Natural killer cell treated with Interleukin-12 subunit alpha and Interleukin-12 subunit beta and Interleukin-15 and Interleukin-18, amount 100 ng/mL, for 72 hours (primary cell): ENCODE results near the gene FHDC1. TPM values are rescaled to one million over a fixed set of nuclear protein-coding genes. Genes with fewer than 3 reads are reported as not detected.
A peak's percentile ranks its signal among the peaks of the same experiment; 100 is the strongest.

Experiments used
- ATAC-seq, 2 donors: fragments of 150-1000 bp; cut with Tn5 transposase in 1 of 2; sonication (Bioruptor Pico), chemical (Tn5 transposase) in 1 of 2; 2 replicates each; pipeline ENCODE4 v1.10.0; 2021
- DNase-seq: peaks from one replicate; pipeline ENCODE4 v3.0.0; 2022; ENCODE audit warnings: low spot score
- H3K27ac Mint-ChIP-seq, 2 donors: 1 replicate in 1 of 2; 2 replicates in 1 of 2; pipeline ENCODE4 v1.8.0; 2022; ENCODE audit warnings: mixed read lengths in 2 of 2, mild to moderate bottlenecking in 1 of 2, moderate library complexity in 1 of 2
- H3K27me3 Mint-ChIP-seq, 2 donors: 1 replicate in 1 of 2; 2 replicates in 1 of 2; pipeline ENCODE4 v1.8.0; 2022; ENCODE audit warnings: mixed read lengths in 2 of 2
- H3K36me3 Mint-ChIP-seq: one replicate; pipeline ENCODE4 v1.8.0; 2022; ENCODE audit warnings: mixed read lengths
- H3K4me1 Mint-ChIP-seq, 2 donors: 1 replicate in 1 of 2; 2 replicates in 1 of 2; pipeline ENCODE4 v1.8.0; 2022; ENCODE audit warnings: low read depth in 2 of 2, mixed read lengths in 2 of 2, mild to moderate bottlenecking in 1 of 2
- H3K4me3 Mint-ChIP-seq: one replicate; pipeline ENCODE4 v1.8.0; 2022; ENCODE audit warnings: mixed read lengths
- H3K9me3 Mint-ChIP-seq: 2 replicates; pipeline ENCODE4 v1.8.0; 2022; ENCODE audit warnings: mixed read lengths
- total RNA-seq, 2 donors: library from RNA; stranded (reverse); gene quantifications; one replicate each; pipeline ENCODE4 v1.2.3, GENCODE V29; 2022

Gene FHDC1
- total RNA-seq, 2 donors from 2014 or later = 0.33 to 0.42 TPM

DNA sequence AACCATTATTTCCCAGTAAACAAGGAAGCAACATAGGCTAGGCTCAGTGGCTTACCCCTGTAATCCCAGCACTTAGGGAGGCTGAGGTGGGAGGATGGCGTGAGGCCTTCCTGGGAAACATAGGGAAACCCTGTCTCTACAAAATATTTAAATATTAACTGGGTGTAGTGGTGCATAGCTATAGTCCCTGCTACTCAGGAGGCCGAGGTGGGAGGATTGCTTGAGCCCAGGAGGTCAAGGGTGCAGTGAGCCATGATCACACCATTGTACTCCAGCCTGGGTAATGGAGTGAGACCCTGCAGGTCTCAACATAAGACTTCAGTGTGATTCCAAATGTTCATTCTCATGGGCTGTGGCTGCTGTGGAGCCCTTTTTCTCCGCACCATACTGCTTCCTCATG lies 34.9 kb downstream of the FHDC1 start:
- DNase-seq = no peak
- ATAC-seq = no peak
- Mint-ChIP-seq H3K27ac (no peak overlapping the region), H3K27me3 (no peaks in the 10 kb centered on the region), H3K9me3 (no peaks in the 10 kb centered on the region), H3K4me3 (no peak overlapping the region), H3K36me3 (no peaks in the 10 kb centered on the region), H3K4me1 (no peaks in the 10 kb centered on the region)

GRCh38 chr4:152972821-152973628 lies 36.9 kb downstream of the FHDC1 start:
- Mint-ChIP-seq H3K36me3 (no peaks in the 10 kb centered on the region), H3K9me3 (no peaks in the 10 kb centered on the region), H3K4me1 (no peaks in the 10 kb centered on the region), H3K4me3 (no peak overlapping the region), H3K27me3 (no peaks in the 10 kb centered on the region), H3K27ac (no peak overlapping the region)
- ATAC-seq (no peak), DNase-seq (no peak)

DNA sequence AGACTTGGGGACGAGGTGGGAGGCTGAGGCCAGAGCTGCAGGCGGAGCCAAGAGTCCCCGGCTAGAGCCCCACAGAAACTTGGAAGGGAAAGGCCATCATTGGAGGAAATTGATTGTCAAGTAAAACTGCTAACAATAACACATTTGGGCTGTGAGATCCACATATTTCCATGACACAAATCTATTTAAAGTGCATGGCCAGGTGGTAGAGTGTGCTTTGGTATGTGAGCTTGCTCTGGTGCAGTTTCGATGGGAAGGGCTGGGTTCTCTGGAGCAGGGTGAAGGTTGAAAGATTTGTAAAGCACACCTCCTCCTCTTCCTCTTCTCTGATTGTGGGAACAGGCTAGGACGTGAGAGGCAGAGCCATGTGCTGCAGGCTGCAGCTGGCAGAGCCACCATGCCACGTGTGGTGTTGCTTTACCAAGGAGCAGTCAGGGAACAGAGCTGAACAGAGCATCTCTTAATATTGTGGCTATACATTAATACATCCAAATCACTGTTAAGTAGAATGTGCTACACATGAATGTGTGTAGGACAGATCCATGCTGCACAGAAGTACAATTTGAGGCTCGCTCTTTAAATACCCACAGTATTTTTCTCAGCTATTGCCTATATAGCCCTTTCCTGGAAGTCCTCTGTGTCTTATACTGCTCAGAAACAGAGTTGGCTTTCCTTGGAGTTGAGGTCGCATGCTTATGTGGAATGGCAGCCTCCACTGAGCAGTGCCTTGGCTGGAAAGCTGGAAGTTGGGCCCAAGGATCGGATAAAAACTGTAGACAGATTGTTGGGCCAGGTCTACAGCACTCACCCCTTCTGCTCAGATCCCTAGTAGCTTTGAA lies 37.7 kb downstream of the FHDC1 start:
- Mint-ChIP-seq H3K36me3 (no peaks in the 10 kb centered on the region), H3K9me3 (no peaks in the 10 kb centered on the region), H3K27ac (no peak overlapping the region), H3K27me3 (no peaks in the 10 kb centered on the region), H3K4me1 (no peaks in the 10 kb centered on the region), H3K4me3 (no peak overlapping the region)
- DNase-seq (no peak), ATAC-seq (no peak)

GRCh38 chr4:152974468-152975379 lies 38.6 kb downstream of the FHDC1 start:
- H3K4me1 Mint-ChIP-seq = no peaks in the 10 kb centered on the region
- DNase-seq (no peak), ATAC-seq (peak in 1 of 2 donors; percentile 4)
- H3K36me3 Mint-ChIP-seq = no peaks in the 10 kb centered on the region
- H3K4me3 Mint-ChIP-seq = no peak overlapping the region
- H3K9me3 Mint-ChIP-seq = no peaks in the 10 kb centered on the region
- H3K27me3 Mint-ChIP-seq = no peaks in the 10 kb centered on the region
- H3K27ac Mint-ChIP-seq = no peak overlapping the region

- Mint-ChIP-seq H3K4me1 (no peaks in the 10 kb centered on the region), H3K27ac (no peak overlapping the region), H3K27me3 (no peaks in the 10 kb centered on the region), H3K9me3 (no peaks in the 10 kb centered on the region), H3K36me3 (no peaks in the 10 kb centered on the region), H3K4me3 (no peak overlapping the region)
- peak in 1 of 2 donors; percentile 25 for ATAC-seq
- DNase-seq = no peak
Observed at GRCh38 chr4:152975380-152976211, 39.5 kb downstream of the FHDC1 start.

DNA sequence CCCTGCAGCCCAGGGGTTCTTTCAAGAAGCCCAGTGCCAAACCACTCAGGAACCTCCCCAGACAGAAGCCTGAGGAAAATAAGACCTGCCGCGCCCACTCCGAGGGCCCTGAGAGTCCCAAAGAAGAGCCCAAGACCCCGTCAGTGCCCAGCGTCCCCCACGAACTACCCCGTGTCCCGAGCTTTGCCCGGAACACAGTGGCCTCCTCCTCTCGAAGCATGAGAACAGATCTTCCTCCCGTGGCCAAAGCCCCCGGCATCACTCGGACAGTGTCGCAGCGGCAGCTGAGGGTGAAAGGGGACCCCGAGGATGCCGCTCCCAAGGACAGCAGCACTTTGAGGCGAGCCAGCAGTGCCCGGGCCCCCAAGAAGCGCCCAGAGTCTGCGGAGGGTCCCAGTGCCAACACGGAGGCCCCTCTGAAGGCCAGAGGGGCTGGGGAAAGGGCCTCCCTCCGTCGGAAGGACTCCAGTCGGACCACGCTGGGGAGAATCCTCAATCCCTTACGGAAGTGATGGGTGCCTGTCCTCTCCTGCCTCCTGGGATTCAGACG lies 40.2 kb downstream of the FHDC1 start:
- ATAC-seq = no peak

GRCh38 chr4:152979731-152980330 lies 43.7 kb downstream of the FHDC1 start:
- Mint-ChIP-seq H3K9me3 (no peaks in the 10 kb centered on the region), H3K27ac (no peak overlapping the region), H3K4me3 (no peak overlapping the region), H3K4me1 (no peaks in the 10 kb centered on the region), H3K27me3 (no peaks in the 10 kb centered on the region), H3K36me3 (no peaks in the 10 kb centered on the region)
- ATAC-seq (no peak), DNase-seq (no peak)

More for the DNA sequence above, 40.2 kb downstream of the FHDC1 start:
- H3K9me3 Mint-ChIP-seq = no peaks in the 10 kb centered on the region
- H3K27ac Mint-ChIP-seq = no peak overlapping the region
- no peaks in the 10 kb centered on the region for H3K27me3 Mint-ChIP-seq
- H3K4me3 Mint-ChIP-seq = no peak overlapping the region
- no peaks in the 10 kb centered on the region for H3K4me1 Mint-ChIP-seq
- no peak for DNase-seq
- H3K36me3 Mint-ChIP-seq = no peaks in the 10 kb centered on the region

- DNase-seq = no peak
- Mint-ChIP-seq H3K27me3 (no peaks in the 10 kb centered on the region), H3K27ac (no peak overlapping the region), H3K4me1 (no peaks in the 10 kb centered on the region), H3K4me3 (no peak overlapping the region), H3K36me3 (no peaks in the 10 kb centered on the region), H3K9me3 (no peaks in the 10 kb centered on the region)
- no peak for ATAC-seq
Observed at GRCh38 chr4:152981278-152981677, 45.2 kb downstream of the FHDC1 start.

GRCh38 chr4:152981842-152982241 lies 45.7 kb downstream of the FHDC1 start:
- Mint-ChIP-seq H3K27me3 (no peaks in the 10 kb centered on the region), H3K4me3 (no peak overlapping the region), H3K27ac (no peak overlapping the region), H3K36me3 (no peaks in the 10 kb centered on the region), H3K4me1 (no peaks in the 10 kb centered on the region), H3K9me3 (no peaks in the 10 kb centered on the region)
- ATAC-seq (no peak), DNase-seq (no peak)

DNA sequence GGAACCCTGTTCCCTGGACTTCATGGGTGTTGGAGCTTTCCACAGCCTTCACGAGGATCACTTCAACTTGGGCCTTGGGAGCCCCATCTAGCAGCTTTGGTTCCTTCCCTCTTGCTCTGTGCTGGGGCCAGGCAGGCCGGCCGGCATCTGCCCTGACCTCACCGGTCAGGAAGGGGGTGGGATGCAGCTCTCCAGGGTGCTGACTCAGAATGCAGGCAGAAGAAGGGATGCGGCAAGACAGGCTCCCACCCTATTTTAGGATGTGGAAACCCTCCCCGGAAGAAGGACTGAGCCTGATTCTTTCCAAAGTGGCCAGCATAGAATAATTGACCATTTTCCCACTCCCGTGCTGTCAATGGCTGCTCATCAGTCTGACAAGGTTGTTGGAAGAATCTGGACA lies 47.1 kb downstream of the FHDC1 start:
- Mint-ChIP-seq H3K27me3 (no peaks in the 10 kb centered on the region), H3K9me3 (no peaks in the 10 kb centered on the region), H3K36me3 (no peaks in the 10 kb centered on the region), H3K27ac (no peak overlapping the region), H3K4me1 (no peaks in the 10 kb centered on the region), H3K4me3 (no peak overlapping the region)
- no peak for DNase-seq
- ATAC-seq = no peak

DNA sequence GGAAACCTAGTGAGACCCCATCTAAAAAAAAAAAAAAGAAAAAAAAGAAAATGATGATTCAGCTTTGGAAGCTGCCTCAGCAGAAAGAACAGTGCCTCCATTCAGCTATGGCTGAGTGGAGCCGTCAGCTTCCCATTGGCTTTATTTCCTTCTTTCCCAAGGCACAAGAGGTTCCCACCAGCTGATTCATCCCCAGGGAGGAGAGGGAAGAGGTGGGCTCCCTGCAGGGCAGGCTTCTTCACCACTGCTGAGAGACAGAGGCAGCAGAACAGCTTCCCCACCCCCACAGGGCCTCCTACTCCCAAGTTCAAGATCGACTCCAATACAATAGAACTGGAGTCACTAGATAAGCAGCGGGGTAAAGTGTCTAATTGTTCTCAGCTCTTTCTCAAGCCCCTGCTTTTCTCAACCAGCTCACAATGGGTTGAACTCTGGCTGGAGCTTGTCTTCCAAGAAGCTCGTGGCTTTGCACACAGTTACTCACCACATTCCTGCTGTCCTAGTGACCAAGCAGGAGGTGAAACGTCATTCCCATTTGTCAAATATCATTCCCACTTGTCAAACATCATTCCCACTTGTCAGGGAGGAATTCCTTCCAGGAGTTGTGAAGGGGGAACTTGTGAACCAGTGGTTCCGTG lies 47.8 kb downstream of the FHDC1 start:
- H3K4me1 Mint-ChIP-seq = no peaks in the 10 kb centered on the region
- ATAC-seq = no peak
- H3K4me3 Mint-ChIP-seq = no peak overlapping the region
- H3K36me3 Mint-ChIP-seq = no peaks in the 10 kb centered on the region
- H3K9me3 Mint-ChIP-seq = no peaks in the 10 kb centered on the region
- no peaks in the 10 kb centered on the region for H3K27me3 Mint-ChIP-seq
- DNase-seq = no peak
- no peak overlapping the region for H3K27ac Mint-ChIP-seq
